22Rv1 (cell line): ENCODE measurements around the gene RO60.

Source experiments
- H3K27ac ChIP-seq: fragments of 450-650 bp; 2 replicates; pipeline ENCODE4 v1.5.1; 2017
- ZFX ChIP-seq: fragments of 450-650 bp; IDR thresholded peaks from 2 replicates; pipeline ENCODE4 v1.6.1; 2017; ENCODE audit warnings: antibody characterized with exemption, borderline replicate concordance
- TF ChIP-seq, protein P1 (sequence below): fragments of 450-650 bp; IDR thresholded peaks from 2 replicates; pipeline ENCODE4 v1.5.1; 2017; ENCODE audit warnings: mild to moderate bottlenecking

Gene RO60

DNA sequence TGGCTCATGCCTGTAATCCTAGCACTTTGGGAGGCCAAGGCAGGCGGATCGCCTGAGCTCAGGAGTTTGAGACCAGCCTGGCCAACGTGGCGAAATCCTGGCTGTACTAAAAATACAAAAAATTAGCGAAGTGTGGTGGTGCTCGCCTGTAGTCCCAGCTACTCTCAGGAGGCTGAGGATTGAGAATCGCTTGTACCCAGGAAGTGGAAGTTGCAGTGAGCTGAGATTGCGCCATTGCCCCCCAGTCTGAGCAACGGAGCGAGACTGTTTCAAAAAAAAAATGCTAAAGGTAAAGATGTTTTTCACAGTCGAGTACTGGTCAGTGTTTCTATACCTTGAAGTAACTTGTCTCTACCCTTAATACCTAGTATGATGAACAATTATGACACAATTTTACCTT is 34.7 kb downstream of the RO60 start:
- TF ChIP-seq ZFX: no peak
- TF ChIP-seq, protein P1, sequence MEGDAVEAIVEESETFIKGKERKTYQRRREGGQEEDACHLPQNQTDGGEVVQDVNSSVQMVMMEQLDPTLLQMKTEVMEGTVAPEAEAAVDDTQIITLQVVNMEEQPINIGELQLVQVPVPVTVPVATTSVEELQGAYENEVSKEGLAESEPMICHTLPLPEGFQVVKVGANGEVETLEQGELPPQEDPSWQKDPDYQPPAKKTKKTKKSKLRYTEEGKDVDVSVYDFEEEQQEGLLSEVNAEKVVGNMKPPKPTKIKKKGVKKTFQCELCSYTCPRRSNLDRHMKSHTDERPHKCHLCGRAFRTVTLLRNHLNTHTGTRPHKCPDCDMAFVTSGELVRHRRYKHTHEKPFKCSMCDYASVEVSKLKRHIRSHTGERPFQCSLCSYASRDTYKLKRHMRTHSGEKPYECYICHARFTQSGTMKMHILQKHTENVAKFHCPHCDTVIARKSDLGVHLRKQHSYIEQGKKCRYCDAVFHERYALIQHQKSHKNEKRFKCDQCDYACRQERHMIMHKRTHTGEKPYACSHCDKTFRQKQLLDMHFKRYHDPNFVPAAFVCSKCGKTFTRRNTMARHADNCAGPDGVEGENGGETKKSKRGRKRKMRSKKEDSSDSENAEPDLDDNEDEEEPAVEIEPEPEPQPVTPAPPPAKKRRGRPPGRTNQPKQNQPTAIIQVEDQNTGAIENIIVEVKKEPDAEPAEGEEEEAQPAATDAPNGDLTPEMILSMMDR: no peak
- H3K27ac ChIP-seq: no peak overlapping the region; the same call in 1 of the 2 replicates

DNA sequence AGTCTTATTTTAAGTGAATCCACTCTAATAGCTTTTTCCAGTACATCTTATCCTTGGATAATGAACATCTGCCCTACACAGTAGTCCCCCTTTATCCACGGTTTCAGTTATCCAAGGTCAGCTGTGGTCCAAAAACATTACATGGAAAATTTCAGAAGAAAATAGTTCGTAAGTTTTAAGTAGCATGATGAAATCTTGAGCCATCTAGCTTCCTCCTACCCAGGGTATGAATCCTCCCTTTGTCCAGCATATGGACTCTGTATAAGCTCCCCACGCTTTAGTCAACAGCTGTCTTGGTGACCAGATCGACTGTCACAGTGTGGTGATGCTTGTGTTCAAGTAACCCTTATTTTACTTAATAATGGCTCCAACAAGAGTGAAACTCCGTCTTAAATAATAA is 43.2 kb downstream of the RO60 start:
- no peak overlapping the region for H3K27ac ChIP-seq
- TF ChIP-seq ZFX: no peak

DNA sequence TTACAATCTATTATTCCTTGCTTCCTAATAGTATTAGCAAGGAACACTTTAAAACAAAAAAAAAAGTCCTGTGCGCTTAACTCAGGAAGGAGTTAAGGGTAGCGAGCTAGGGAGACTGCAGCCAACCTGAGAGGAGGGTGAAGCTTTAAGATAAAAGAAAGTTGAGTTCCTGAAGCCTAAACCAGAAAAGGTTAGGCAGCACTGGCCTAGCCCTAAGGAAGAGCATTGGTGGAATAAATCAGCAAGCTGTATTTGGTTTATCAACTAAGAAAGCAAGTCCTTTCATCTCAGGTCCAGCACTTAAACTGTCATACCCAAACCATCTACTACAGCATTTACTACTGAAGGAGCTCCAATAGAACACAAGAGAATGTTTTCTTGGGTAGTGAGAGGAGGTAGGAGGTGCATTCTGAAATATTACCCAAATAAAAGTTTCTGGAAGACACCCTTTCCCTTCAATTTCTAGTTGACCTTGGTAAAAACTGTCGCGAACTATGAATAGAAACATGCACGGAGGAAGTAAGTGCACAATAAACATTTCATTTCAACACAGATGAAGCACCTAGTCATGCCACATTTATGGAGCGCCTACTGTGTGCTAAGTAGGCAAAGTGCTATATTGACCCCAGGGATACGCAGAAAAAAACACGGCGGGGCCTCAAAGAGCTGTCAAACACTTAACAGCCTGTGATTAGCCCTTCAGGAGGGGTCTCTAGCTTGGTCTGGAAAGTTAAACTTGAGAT is 44.5 kb downstream of the RO60 start:
- H3K27ac ChIP-seq: peak overlapping the region; percentile 89
- TF ChIP-seq ZFX: no peak
- TF ChIP-seq, protein P1: no peak

DNA sequence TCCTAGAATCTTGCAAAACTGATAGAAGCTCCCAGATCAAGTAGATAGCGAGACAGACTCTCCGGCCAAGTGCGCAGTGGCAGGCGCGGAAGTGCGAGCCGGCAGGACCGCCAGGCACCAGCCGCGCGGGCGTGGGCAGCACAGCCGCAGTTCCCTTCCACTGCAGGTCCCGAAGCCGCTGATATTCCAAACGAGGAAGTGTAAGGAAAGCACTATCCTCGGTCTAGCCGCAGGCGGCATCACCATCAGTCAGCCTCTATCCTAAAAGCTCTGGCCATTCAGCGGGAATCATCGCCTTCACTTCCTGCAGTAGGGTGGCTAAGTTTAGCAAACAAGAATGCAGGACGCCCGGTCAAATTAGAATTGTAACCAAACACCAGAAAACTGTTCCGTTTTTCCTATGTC is 45.1 kb downstream of the RO60 start:
- peak overlapping the region; percentile 89 for H3K27ac ChIP-seq
- TF ChIP-seq, protein P1: no peak
- no peak for TF ChIP-seq ZFX

DNA sequence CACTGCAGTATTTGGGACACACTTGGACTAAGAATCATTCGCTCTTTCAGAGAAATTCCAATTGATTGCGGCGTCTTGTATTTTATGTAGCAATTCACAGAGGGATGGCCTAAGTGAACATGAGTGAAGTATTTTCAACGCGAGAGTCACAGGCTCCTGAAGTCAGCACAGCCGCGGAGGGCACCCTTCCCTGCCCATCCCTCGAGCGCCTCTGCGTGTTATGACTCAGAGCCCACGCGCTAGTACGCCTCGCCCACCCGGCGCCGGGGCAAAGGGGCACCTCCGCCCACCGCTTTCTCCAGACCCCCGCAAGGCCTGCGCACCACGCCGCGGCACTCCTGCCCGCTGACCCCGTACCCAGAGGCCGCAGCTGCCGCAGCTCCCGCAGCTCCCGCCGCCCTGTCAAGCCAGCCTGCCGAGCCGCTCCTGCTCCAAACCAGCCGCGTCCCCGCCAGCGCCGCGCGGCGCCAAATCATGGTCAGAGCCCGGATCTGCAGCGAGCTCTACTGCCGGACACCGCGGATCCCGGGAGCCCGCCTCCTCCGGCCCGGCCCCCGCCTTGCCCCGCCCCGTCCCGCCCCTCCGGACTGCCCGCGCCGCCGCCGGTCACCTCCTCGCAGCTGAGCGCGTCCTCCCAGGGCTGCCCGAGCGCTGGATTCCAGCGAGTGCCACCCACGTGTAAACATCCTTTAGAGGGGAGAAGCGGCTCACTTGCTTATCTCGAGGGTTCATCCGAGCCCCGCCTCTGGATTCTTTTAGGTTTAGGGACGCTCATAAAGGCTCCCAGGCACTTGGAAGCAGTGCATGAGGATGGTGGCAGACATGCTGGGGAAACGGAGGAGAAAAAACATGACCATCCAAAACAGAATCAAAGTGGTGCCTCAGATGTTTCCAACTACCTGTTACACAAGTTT is 45.8 kb downstream of the RO60 start, which contains the start of gene GLRX2:
Gene GLRX2 (minus strand): TSS at position 508 of the 914 bp plus-strand sequence. CDS start 32 bp downstream, at position 476.
- TF ChIP-seq, protein P1: peak; percentile 49
- no peak for TF ChIP-seq ZFX

DNA sequence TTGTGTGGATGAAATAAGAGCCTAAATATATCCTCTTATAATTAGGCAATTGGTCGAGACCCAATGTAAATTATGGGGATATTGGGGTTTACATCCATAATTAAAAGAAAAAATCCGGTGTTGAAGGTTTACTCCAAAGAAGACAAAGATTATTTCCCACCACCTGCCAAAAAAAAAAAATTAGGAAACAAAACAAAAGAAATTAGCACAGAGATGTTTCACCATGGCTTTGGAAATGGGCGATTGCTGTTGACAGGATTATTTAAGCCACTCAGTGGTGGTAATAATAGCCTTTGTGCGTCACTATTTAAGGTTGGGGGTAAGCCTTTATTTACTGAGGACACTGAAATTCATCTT is 46.4 kb downstream of the RO60 start:
- TF ChIP-seq, protein P1: no peak
- TF ChIP-seq ZFX: no peak
- H3K27ac ChIP-seq: peak overlapping the region; percentile 89

More for the DNA sequence above, 45.8 kb downstream of the RO60 start, which contains the start of gene GLRX2:
- H3K27ac ChIP-seq: peak within 1 kb of the TSS; percentile 89

DNA sequence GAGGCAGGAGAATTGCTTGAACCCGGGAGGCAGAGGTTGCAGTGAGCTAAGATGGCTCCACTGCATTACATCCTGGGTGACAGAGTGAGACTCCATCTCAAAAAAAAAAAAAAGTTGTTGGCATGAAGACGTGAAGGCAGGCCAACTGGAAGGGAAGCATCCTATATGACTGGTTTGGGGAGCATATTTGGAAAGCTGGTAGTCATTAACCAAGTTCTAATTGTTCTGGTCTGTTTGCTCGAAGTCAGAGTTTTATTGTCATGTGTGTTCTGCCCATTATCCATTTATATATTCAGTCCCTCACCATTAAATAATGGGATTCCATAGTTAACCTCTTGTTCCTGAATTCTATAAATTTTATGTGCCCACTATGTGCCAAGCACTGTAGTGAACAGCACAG is 49.1 kb downstream of the RO60 start:
- H3K27ac ChIP-seq: no peak overlapping the region
- TF ChIP-seq ZFX: no peak
- TF ChIP-seq, protein P1: no peak
